Esophagus (tissue), 2 donors: Measurements from ENCODE around the gene ARHGEF6. TPM values are rescaled to one million over a fixed set of nuclear protein-coding genes. Genes with fewer than 3 reads are reported as not detected.
"Not testable (repeated sequence)": the region's sequence is repeated elsewhere in the genome, so short reads cannot be mapped to it uniquely, and the experiment has no call there.

Experiments
- H3K27ac ChIP-seq, 2 donors: one replicate each; pipeline ENCODE4 v1.5.1; 2013; ENCODE audit warnings: low read depth in 2 of 2, mild to moderate bottlenecking in 2 of 2, inconsistent platforms in 1 of 2, low read length in 1 of 2, moderate library complexity in 1 of 2
- H3K27me3 ChIP-seq, 2 donors: one replicate each; pipeline ENCODE4 v1.6.1; 2013; ENCODE audit warnings: low read length in 2 of 2, control low read depth in 1 of 2, mild to moderate bottlenecking in 1 of 2; ENCODE audit not compliant: insufficient read depth in 2 of 2, control insufficient read depth in 1 of 2
- H3K36me3 ChIP-seq, 2 donors: one replicate each; pipeline ENCODE4 v1.6.1; 2013; ENCODE audit warnings: low read length in 1 of 2; ENCODE audit not compliant: control insufficient read depth in 2 of 2, insufficient read depth in 2 of 2
- H3K4me1 ChIP-seq, 2 donors: one replicate each; pipeline ENCODE4 v1.6.1; 2013; ENCODE audit warnings: low read length in 1 of 2; ENCODE audit not compliant: control insufficient read depth in 2 of 2, insufficient read depth in 2 of 2
- H3K4me3 ChIP-seq, 2 donors: one replicate each; pipeline ENCODE4 v1.5.1; 2013; ENCODE audit warnings: low read length in 2 of 2, mild to moderate bottlenecking in 2 of 2, low read depth in 1 of 2, moderate library complexity in 1 of 2
- H3K9me3 ChIP-seq, 2 donors: one replicate each; pipeline ENCODE4 v1.6.1; 2013; ENCODE audit warnings: mild to moderate bottlenecking in 2 of 2, low read depth in 1 of 2, low read length in 1 of 2, moderate library complexity in 1 of 2; ENCODE audit not compliant: control insufficient read depth in 2 of 2, insufficient read depth in 1 of 2
- WGBS, 2 donors: extraction: QIAGEN DNeasy Blood & Tissue Kit; methylation state at CpG; one replicate each; pipeline ENCODE4 v1.1.7; 2013; 5-methylcytosine and 5-hydroxymethylcytosine counted together
- polyA plus RNA-seq, 2 donors: library from polyadenylated mRNA; stranded (reverse); fragments of 200-250 nt; gene quantifications; one replicate each; pipeline ENCODE4 v1.2.3, GENCODE V29; 2013
- donor health status: healthy with polysubstance abuse.
- donor health status: Bipolar disorder and iron deficiency.

The ARHGEF6 gene
- polyA plus RNA-seq, 2 donors, result 0.90 to 1.3 TPM

- H3K36me3 ChIP-seq, result no peaks in the 10 kb centered on the region
- H3K9me3 ChIP-seq, result no peaks in the 10 kb centered on the region
- H3K4me1 ChIP-seq, result no peaks in the 10 kb centered on the region
- H3K27ac ChIP-seq, result no peak overlapping the region
- no peaks in the 10 kb centered on the region for H3K27me3 ChIP-seq
- no peak overlapping the region for H3K4me3 ChIP-seq
- WGBS, 2 donors, result 67 to 79% methylated on average over 3 of the region's 3 CpGs
Measured at GRCh38 chrX:136816975-136817374, 36.2 kb upstream of the ARHGEF6 start.

GRCh38 chrX:136814847-136815750 is 34.4 kb upstream of the ARHGEF6 start:
- 52 to 80% methylated on average over 3 of the region's 3 CpGs for WGBS, 2 donors
- Histone ChIP-seq H3K27me3 (no peaks in the 10 kb centered on the region), H3K27ac (no peak overlapping the region), H3K4me1 (no peaks in the 10 kb centered on the region), H3K4me3 (no peak overlapping the region), H3K9me3 (no peaks in the 10 kb centered on the region), H3K36me3 (no peaks in the 10 kb centered on the region)

- Histone ChIP-seq H3K27me3 (no peaks in the 10 kb centered on the region), H3K36me3 (no peaks in the 10 kb centered on the region), H3K4me1 (no peaks in the 10 kb centered on the region), H3K4me3 (no peak overlapping the region), H3K27ac (no peak overlapping the region), H3K9me3 (no peaks in the 10 kb centered on the region)
- WGBS, 2 donors, result 76 to 80% methylated on average over 1 of the region's 1 CpG
Measured at GRCh38 chrX:136812286-136812685, 31.6 kb upstream of the ARHGEF6 start.

- Histone ChIP-seq H3K27ac (no peak overlapping the region), H3K27me3 (no peaks in the 10 kb centered on the region)
- WGBS, 2 donors, result 73 to 80% methylated on average over 3 of the region's 3 CpGs
Measured at GRCh38 chrX:136810493-136810892, 29.8 kb upstream of the ARHGEF6 start.

GRCh38 chrX:136806891-136807410 is 26.2 kb upstream of the ARHGEF6 start:
- no peaks in the 10 kb centered on the region for H3K36me3 ChIP-seq
- no peaks in the 10 kb centered on the region for H3K9me3 ChIP-seq
- 97 to 100% methylated on average over 1 of the region's 1 CpG for whole genome bisulfite sequencing, 2 donors
- H3K4me3 ChIP-seq, result no peak overlapping the region
- H3K4me1 ChIP-seq, result no peaks in the 10 kb centered on the region
- no peaks in the 10 kb centered on the region for H3K27me3 ChIP-seq
- H3K27ac ChIP-seq, result no peak overlapping the region

More at GRCh38 chrX:136810493-136810892, 29.8 kb upstream of the ARHGEF6 start:
- H3K9me3 ChIP-seq, result no peaks in the 10 kb centered on the region
- no peaks in the 10 kb centered on the region for H3K4me1 ChIP-seq
- H3K4me3 ChIP-seq, result no peak overlapping the region
- H3K36me3 ChIP-seq, result no peaks in the 10 kb centered on the region

GRCh38 chrX:136802515-136802914 is 21.8 kb upstream of the ARHGEF6 start:
- no peaks in the 10 kb centered on the region for H3K27me3 ChIP-seq
- H3K4me3 ChIP-seq, result no peak overlapping the region
- no peak overlapping the region for H3K27ac ChIP-seq
- 74 to 86% methylated on average over 2 of the region's 2 CpGs for WGBS, 2 donors
- H3K4me1 ChIP-seq, result no peaks in the 10 kb centered on the region
- H3K9me3 ChIP-seq, result no peaks in the 10 kb centered on the region
- no peaks in the 10 kb centered on the region for H3K36me3 ChIP-seq

- WGBS, 2 donors, result 41 to 64% methylated on average over 3 of the region's 3 CpGs
- H3K9me3 ChIP-seq, result no peaks in the 10 kb centered on the region
- H3K4me1 ChIP-seq, result no peaks in the 10 kb centered on the region
- H3K27me3 ChIP-seq, result no peaks in the 10 kb centered on the region
- no peaks in the 10 kb centered on the region for H3K36me3 ChIP-seq
- H3K4me3 ChIP-seq, result no peak overlapping the region
- H3K27ac ChIP-seq, result no peak overlapping the region
Measured at GRCh38 chrX:136797787-136798186, 17.1 kb upstream of the ARHGEF6 start.

- H3K9me3 ChIP-seq, H3K27me3 ChIP-seq, H3K4me1 ChIP-seq, H3K4me3 ChIP-seq, H3K36me3 ChIP-seq, H3K27ac ChIP-seq: not testable (repeated sequence)
- WGBS, 2 donors, result 69 to 93% methylated on average over 1 of the region's 1 CpG
Measured at GRCh38 chrX:136795132-136795531, 14.4 kb upstream of the ARHGEF6 start.

- H3K36me3 ChIP-seq, H3K4me3 ChIP-seq, H3K27me3 ChIP-seq, H3K27ac ChIP-seq, H3K4me1 ChIP-seq, H3K9me3 ChIP-seq: not testable (repeated sequence)
- WGBS, 2 donors, result 90 to 100% methylated on average over 3 of the region's 3 CpGs
Measured at GRCh38 chrX:136794660-136795059, 13.9 kb upstream of the ARHGEF6 start.

GRCh38 chrX:136794080-136794479 is 13.3 kb upstream of the ARHGEF6 start:
- 26 to 47% methylated on average over 1 of the region's 1 CpG for WGBS, 2 donors
- H3K27me3 ChIP-seq, result no peaks in the 10 kb centered on the region

More at GRCh38 chrX:136794080-136794479, 13.3 kb upstream of the ARHGEF6 start:
- no peaks in the 10 kb centered on the region for H3K4me1 ChIP-seq
- H3K36me3 ChIP-seq, result no peaks in the 10 kb centered on the region
- no peaks in the 10 kb centered on the region for H3K9me3 ChIP-seq
- H3K27ac ChIP-seq, result no peak overlapping the region
- H3K4me3 ChIP-seq, result no peak overlapping the region
